Mesenchymal stem cell (in vitro differentiated cells and primary cell): Measurements from ENCODE around the gene STK11.

ENCODE experiments used
- DNase-seq: peaks from one replicate; pipeline ENCODE4 v3.0.0-alpha.2; 2013
- H2AFZ ChIP-seq: one replicate; pipeline ENCODE4 v1.6.1; 2013; ENCODE audit warnings: low read depth, mild to moderate bottlenecking, control low read depth, inconsistent platforms, low read length, moderate library complexity
- H2AK5ac ChIP-seq: 2 replicates; pipeline ENCODE4 v1.6.1; 2013; ENCODE audit warnings: low read length, moderate library complexity, mild to moderate bottlenecking, inconsistent platforms; ENCODE audit not compliant: severe bottlenecking
- H2BK120ac ChIP-seq: one replicate; pipeline ENCODE4 v1.6.1; 2013; ENCODE audit warnings: low read depth, mild to moderate bottlenecking, inconsistent platforms, low read length, moderate library complexity
- H2BK12ac ChIP-seq, 2 experiments: one replicate each; pipeline ENCODE4 v1.6.1; 2013; ENCODE audit warnings: inconsistent platforms in 2 of 2, low read length in 2 of 2, mild to moderate bottlenecking in 2 of 2, moderate library complexity in 2 of 2, control low read depth in 1 of 2
- H2BK15ac ChIP-seq: one replicate; pipeline ENCODE4 v1.6.1; 2013; ENCODE audit warnings: mild to moderate bottlenecking, low read depth, inconsistent platforms; ENCODE audit not compliant: poor library complexity, severe bottlenecking
- H2BK5ac ChIP-seq: 2 replicates; pipeline ENCODE4 v1.6.1; 2013; ENCODE audit warnings: low read depth, mild to moderate bottlenecking, low read length, control low read depth, inconsistent platforms; ENCODE audit not compliant: poor library complexity, severe bottlenecking
- H3K14ac ChIP-seq, 2 experiments: one replicate each; pipeline ENCODE4 v1.6.1; 2013; ENCODE audit warnings: inconsistent platforms in 2 of 2, low read length in 2 of 2, control low read depth in 1 of 2, mild to moderate bottlenecking in 1 of 2, moderate library complexity in 1 of 2
- H3K18ac ChIP-seq, 2 experiments: one replicate each; pipeline ENCODE4 v1.6.1; 2013; ENCODE audit warnings: inconsistent platforms in 2 of 2, low read length in 2 of 2, control low read depth in 1 of 2, low read depth in 1 of 2, mild to moderate bottlenecking in 1 of 2
- H3K23ac ChIP-seq, 2 experiments: one replicate each; pipeline ENCODE4 v1.6.1; 2013; ENCODE audit warnings: inconsistent platforms in 2 of 2, low read length in 2 of 2, mild to moderate bottlenecking in 2 of 2, moderate library complexity in 2 of 2, control low read depth in 1 of 2
- H3K27ac ChIP-seq: 2 replicates; pipeline ENCODE4 v1.5.1; 2013; ENCODE audit warnings: mild to moderate bottlenecking, moderate library complexity, low read length, control low read depth, inconsistent platforms; ENCODE audit not compliant: poor library complexity, severe bottlenecking
- H3K27me3 ChIP-seq, 2 experiments: 2 replicates each; pipeline versions ENCODE4 v1.6.1 to v1.7.0; 2013; ENCODE audit warnings: low read length in 2 of 2, mild to moderate bottlenecking in 2 of 2, moderate library complexity in 2 of 2, control low read depth in 1 of 2, inconsistent platforms in 1 of 2; ENCODE audit not compliant: control insufficient read depth in 1 of 2, insufficient read depth in 1 of 2
- H3K36me3 ChIP-seq, 2 experiments: 2 replicates each; pipeline versions ENCODE4 v1.6.1 to v1.7.0; 2013; ENCODE audit warnings: low read length in 2 of 2, control low read depth in 1 of 2, inconsistent platforms in 1 of 2, low read depth in 1 of 2, mild to moderate bottlenecking in 1 of 2; ENCODE audit not compliant: insufficient read depth in 2 of 2, control insufficient read depth in 1 of 2
- H3K4ac ChIP-seq, 2 experiments: one replicate each; pipeline ENCODE4 v1.6.1; 2013; ENCODE audit warnings: inconsistent platforms in 2 of 2, low read length in 2 of 2, mild to moderate bottlenecking in 2 of 2, moderate library complexity in 2 of 2, control low read depth in 1 of 2, low read depth in 1 of 2
- H3K4me1 ChIP-seq: 2 replicates; pipeline ENCODE4 v1.6.1; 2013; ENCODE audit warnings: low read depth, low read length, control low read depth; ENCODE audit not compliant: control insufficient read depth, insufficient read depth
- H3K4me2 ChIP-seq: 2 replicates; pipeline ENCODE4 v1.6.1; 2013; ENCODE audit warnings: low read length, mild to moderate bottlenecking, inconsistent platforms; ENCODE audit not compliant: poor library complexity, severe bottlenecking
- H3K4me3 ChIP-seq, 2 experiments: 2 replicates each; pipeline versions ENCODE4 v1.5.1 to v1.7.0; 2013; ENCODE audit warnings: low read length in 2 of 2, mild to moderate bottlenecking in 2 of 2, control low read depth in 1 of 2, low read depth in 1 of 2; ENCODE audit not compliant: insufficient read depth in 1 of 2
- H3K79me1 ChIP-seq: replicated peaks from 2 replicates; pipeline ENCODE4 v1.6.1; 2013; ENCODE audit warnings: mild to moderate bottlenecking, control low read depth, low read length, inconsistent platforms; ENCODE audit not compliant: poor library complexity, severe bottlenecking
- H3K9ac ChIP-seq: 2 replicates; pipeline ENCODE4 v1.7.0; 2013; ENCODE audit warnings: mild to moderate bottlenecking, low read length, moderate library complexity
- H3K9me3 ChIP-seq: 2 replicates; pipeline ENCODE4 v1.7.0; 2013; ENCODE audit warnings: mild to moderate bottlenecking, low read length; ENCODE audit not compliant: control insufficient read depth
- H4K8ac ChIP-seq: one replicate; pipeline ENCODE4 v1.6.1; 2013; ENCODE audit warnings: inconsistent platforms, mild to moderate bottlenecking, low read length, moderate library complexity
- H4K91ac ChIP-seq: one replicate; pipeline ENCODE4 v1.6.1; 2013; ENCODE audit warnings: mild to moderate bottlenecking, low read length, inconsistent platforms
- WGBS: methylation state at CpG from one replicate; pipeline ENCODE4 v1.1.7; 2013; ENCODE audit warnings: mixed read lengths; 5-methylcytosine and 5-hydroxymethylcytosine counted together

The STK11 gene

GRCh38 chr19:1250437-1251260 is 45.1 kb downstream of the STK11 start:
- peak overlapping the region; percentile 99 for H3K27ac ChIP-seq
- H4K8ac ChIP-seq: peak overlapping the region; percentile 97
- peak overlapping the region in 1 of 2 experiments; percentile 88 for H2BK12ac ChIP-seq
- H4K91ac ChIP-seq: peak overlapping the region; percentile 96
- no peaks in the 10 kb centered on the region for H3K9me3 ChIP-seq
- H2AFZ ChIP-seq: no peak overlapping the region
- peaks cover 42% of the 10 kb centered on the region for H3K4me1 ChIP-seq
- peaks cover 9% of the 10 kb centered on the region for H3K79me1 ChIP-seq
- H3K23ac ChIP-seq: peak overlapping the region in 1 of 2 experiments; percentile 85
- H3K18ac ChIP-seq: peak overlapping the region; percentile 93 to 99
- no peak overlapping the region for H2AK5ac ChIP-seq
- H2BK120ac ChIP-seq: peak overlapping the region; percentile 99
- under 1% methylated on average over 42 of the region's 90 CpGs for WGBS
- peak overlapping the region; percentile 84 to 92 for H3K4me3 ChIP-seq
- peaks cover 24 to 59% of the 10 kb centered on the region in 2 experiments for H3K36me3 ChIP-seq
- peak overlapping the region; percentile 62 to 95 for H3K14ac ChIP-seq
- H2BK5ac ChIP-seq: peak overlapping the region; percentile 78
- peak overlapping the region; percentile 93 to 96 for H3K4ac ChIP-seq
- H2BK15ac ChIP-seq: peak overlapping the region; percentile 90
- peak overlapping the region; percentile 85 for H3K4me2 ChIP-seq
- peak overlapping the region; percentile 96 for H3K9ac ChIP-seq
- DNase-seq: peak; percentile 76
- H3K27me3 ChIP-seq: no peaks in the 10 kb centered on the region

GRCh38 chr19:1251330-1252220 is 46.0 kb downstream of the STK11 start:
- Histone ChIP-seq H3K18ac (peak overlapping the region; percentile 90 to 99), H3K36me3 (peaks cover 31 to 63% of the 10 kb centered on the region in 2 experiments), H2BK12ac (peak overlapping the region; percentile 37 to 91), H3K9me3 (no peaks in the 10 kb centered on the region), H2AK5ac (peak overlapping the region; percentile 43), H3K9ac (peak overlapping the region; percentile 96), H3K23ac (peak overlapping the region; percentile 11 to 64), H3K4me1 (peaks cover 39% of the 10 kb centered on the region), H2BK120ac (peak overlapping the region; percentile 99), H3K27me3 (no peaks in the 10 kb centered on the region), H3K4me2 (peak overlapping the region; percentile 85), H3K79me1 (peaks cover 6% of the 10 kb centered on the region), H3K27ac (peak overlapping the region; percentile 99), H3K14ac (peak overlapping the region; percentile 76 to 93), H4K91ac (peak overlapping the region; percentile 96), H3K4ac (peak overlapping the region; percentile 93 to 96), H2AFZ (no peak overlapping the region), H2BK15ac (peak overlapping the region; percentile 90), H4K8ac (peak overlapping the region; percentile 97), H2BK5ac (peak overlapping the region; percentile 78), H3K4me3 (peak overlapping the region; percentile 84 to 92)
- peak; percentile 81 for DNase-seq
- whole genome bisulfite sequencing: under 1% methylated on average over 24 of the region's 41 CpGs

GRCh38 chr19:1252221-1252820 is 46.7 kb downstream of the STK11 start:
- Histone ChIP-seq H3K27ac (peak overlapping the region; percentile 99), H3K4me2 (peak overlapping the region; percentile 85), H4K8ac (peak overlapping the region; percentile 98), H3K23ac (peak overlapping the region in 1 of 2 experiments; percentile 47), H3K79me1 (peaks cover 6% of the 10 kb centered on the region), H2BK15ac (peak overlapping the region; percentile 99), H3K9ac (peak overlapping the region; percentile 96), H2BK5ac (peak overlapping the region; percentile 97), H3K4ac (peak overlapping the region; percentile 85 to 99), H3K18ac (peak overlapping the region; percentile 98 to 99), H2AK5ac (peak overlapping the region; percentile 94), H2BK120ac (peak overlapping the region; percentile 99), H3K4me1 (peaks cover 45% of the 10 kb centered on the region), H3K36me3 (peaks cover 39 to 71% of the 10 kb centered on the region in 2 experiments), H2AFZ (no peak overlapping the region), H3K9me3 (no peaks in the 10 kb centered on the region), H4K91ac (peak overlapping the region; percentile 100), H3K14ac (peak overlapping the region; percentile 89 to 92), H2BK12ac (peak overlapping the region in 1 of 2 experiments; percentile 73), H3K4me3 (peak overlapping the region; percentile 84 to 92), H3K27me3 (no peaks in the 10 kb centered on the region)
- DNase-seq: peak; percentile 88
- 0% methylated on average over 21 of the region's 30 CpGs for WGBS
